Measurements from ENCODE around the gene CDH11. TPM values are rescaled to one million over a fixed set of nuclear protein-coding genes. Genes with fewer than 3 reads are reported as not detected.
A peak's percentile ranks its signal among the peaks of the same experiment; 100 is the strongest.

The CDH11 gene
- total RNA-seq, 1 experiment from 2014 or later: 5.4 TPM

DNA sequence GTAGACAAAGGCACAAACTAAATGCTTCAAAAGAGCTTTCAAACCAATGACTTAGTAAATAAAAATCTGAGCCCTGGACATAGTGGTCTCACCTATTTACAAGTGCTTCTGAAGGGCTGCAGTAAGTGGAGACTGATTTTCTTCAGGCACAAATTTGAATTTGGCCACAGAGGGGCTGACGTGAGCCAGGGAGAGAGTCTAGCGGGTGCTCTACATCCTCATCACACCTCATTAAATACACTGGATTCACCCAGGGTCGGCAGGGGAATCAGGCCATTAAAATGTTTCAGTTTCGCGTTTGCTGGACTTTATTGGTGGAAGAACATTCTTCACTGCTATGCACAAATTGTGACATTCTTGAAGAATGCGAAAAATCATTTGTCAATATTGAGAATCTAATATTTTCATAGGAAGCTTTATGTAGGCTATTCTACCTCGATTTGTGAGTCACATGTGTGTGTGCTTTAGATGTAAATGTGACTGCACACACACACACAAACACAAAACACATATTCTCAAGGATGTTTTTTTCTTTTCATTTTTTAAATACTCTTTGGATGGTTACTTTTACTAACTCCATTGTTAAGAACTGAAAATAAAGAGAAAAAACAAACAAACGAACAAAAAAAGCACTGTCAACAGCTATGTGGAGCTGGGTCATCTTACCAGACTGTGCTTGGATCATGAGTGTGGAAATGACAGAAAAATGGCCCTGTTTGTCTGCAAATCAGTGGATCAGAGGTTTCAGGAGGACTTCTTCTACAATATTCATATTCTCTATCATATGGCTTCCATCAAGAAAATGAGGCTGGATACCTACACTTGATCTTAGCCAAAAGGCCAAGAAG, 58.9 kb downstream of the CDH11 start:
- Mint-ChIP-seq H3K4me1 (peaks cover under 1% of the 10 kb centered on the region in 2 experiments; a peak in 3 of 4 replicates), H3K27ac (0 out of 7 replicates have a peak overlapping the region, but pooled peaks of 1 of the 3 experiments have one; percentile 13), H3K36me3 (ENCODE audit: insufficient read depth in 1 of 3, low read depth in 3 of 3) (no peaks in the 10 kb centered on the region), H3K27me3 (ENCODE audit: low read depth) (peaks cover 2% of the 10 kb centered on the region; the same call in 1 of the 2 replicates), H3K9me3 (no peaks in the 10 kb centered on the region), H3K4me3 (no peak overlapping the region)
- no peak for DNase-seq
- Histone ChIP-seq H3K9me3 (ENCODE audit: control insufficient read depth, low read depth, low read length) (no peaks in the 10 kb centered on the region), H4K5ac (ENCODE audit: insufficient read length, low read depth, low read length) (no peak overlapping the region), H3K27ac (ENCODE audit: insufficient read length, low read depth, low read length) (no peak overlapping the region), H3K79me1 (ENCODE audit: insufficient read depth, low read depth, low read length, poor library complexity, severe bottlenecking) (no peaks in the 10 kb centered on the region), H2BK5ac (ENCODE audit: insufficient read length, low read length) (no peak overlapping the region), H2BK15ac (ENCODE audit: low read depth, low read length) (no peak overlapping the region), H2BK12ac (ENCODE audit: insufficient read length, low read depth, low read length) (no peak overlapping the region), H4K91ac (ENCODE audit: insufficient read length, low read depth, low read length) (no peak overlapping the region), H2AFZ (ENCODE audit: low read length) (no peak overlapping the region), H3K4me2 (ENCODE audit: insufficient read depth, insufficient read length, low read length) (no peak overlapping the region), H3K23me2 (ENCODE audit: insufficient read length, low read depth, low read length, poor library complexity, severe bottlenecking) (no peaks in the 10 kb centered on the region), H3T11ph (ENCODE audit: low read length) (no peak overlapping the region), H3K9ac (ENCODE audit: extremely low read depth, insufficient read length, low read length) (no peak overlapping the region), H3K14ac (ENCODE audit: insufficient read depth, low read length) (no peak overlapping the region), H4K20me1 (ENCODE audit: control insufficient read depth, insufficient read depth, insufficient read length) (no peaks in the 10 kb centered on the region), H4K8ac (replicated peaks; ENCODE audit: insufficient read length, low read depth, low read length) (no peak overlapping the region), H3K79me2 (ENCODE audit: insufficient read depth, low read length) (no peaks in the 10 kb centered on the region; the same call in 1 of the 2 replicates), H2AK5ac (ENCODE audit: insufficient read length, low read length) (no peak overlapping the region), H3K4ac (ENCODE audit: low read depth, low read length) (no peak overlapping the region), H2BK20ac (ENCODE audit: low read depth, low read length, poor library complexity, severe bottlenecking) (no peak overlapping the region), H3K23ac (ENCODE audit: insufficient read length, low read depth, low read length) (no peak overlapping the region), H3K56ac (ENCODE audit: insufficient read length, low read depth, low read length) (no peak overlapping the region), H3K4me1 (ENCODE audit: insufficient read depth, low read length) (no peaks in the 10 kb centered on the region), H3K18ac (ENCODE audit: insufficient read length, low read depth, low read length) (no peak overlapping the region), H2BK120ac (ENCODE audit: low read depth, low read length, poor library complexity, severe bottlenecking) (no peak overlapping the region), H3K27me3 (ENCODE audit: insufficient read depth, low read length) (no peaks in the 10 kb centered on the region)
- WGBS (ENCODE audit: extremely low coverage, insufficient read length, low lambda C conversion rate): no CpG with 5 or more reads among the region's 8 CpGs
- TF ChIP-seq, protein P1, sequence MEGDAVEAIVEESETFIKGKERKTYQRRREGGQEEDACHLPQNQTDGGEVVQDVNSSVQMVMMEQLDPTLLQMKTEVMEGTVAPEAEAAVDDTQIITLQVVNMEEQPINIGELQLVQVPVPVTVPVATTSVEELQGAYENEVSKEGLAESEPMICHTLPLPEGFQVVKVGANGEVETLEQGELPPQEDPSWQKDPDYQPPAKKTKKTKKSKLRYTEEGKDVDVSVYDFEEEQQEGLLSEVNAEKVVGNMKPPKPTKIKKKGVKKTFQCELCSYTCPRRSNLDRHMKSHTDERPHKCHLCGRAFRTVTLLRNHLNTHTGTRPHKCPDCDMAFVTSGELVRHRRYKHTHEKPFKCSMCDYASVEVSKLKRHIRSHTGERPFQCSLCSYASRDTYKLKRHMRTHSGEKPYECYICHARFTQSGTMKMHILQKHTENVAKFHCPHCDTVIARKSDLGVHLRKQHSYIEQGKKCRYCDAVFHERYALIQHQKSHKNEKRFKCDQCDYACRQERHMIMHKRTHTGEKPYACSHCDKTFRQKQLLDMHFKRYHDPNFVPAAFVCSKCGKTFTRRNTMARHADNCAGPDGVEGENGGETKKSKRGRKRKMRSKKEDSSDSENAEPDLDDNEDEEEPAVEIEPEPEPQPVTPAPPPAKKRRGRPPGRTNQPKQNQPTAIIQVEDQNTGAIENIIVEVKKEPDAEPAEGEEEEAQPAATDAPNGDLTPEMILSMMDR (conservative IDR thresholded peaks at IDR 0.05): no peak
